Gastrocnemius medialis (tissue), 4 donors: Measurements from ENCODE around the gene PPP6C. TPM values are rescaled to one million over a fixed set of nuclear protein-coding genes. Genes with fewer than 3 reads are reported as not detected.
A peak's percentile ranks its signal among the peaks of the same experiment; 100 is the strongest.

Experiments
- ATAC-seq, 2 donors: fragments of 150-250 bp; one replicate each; pipeline ENCODE4 v1.9.1; 2016
- DNase-seq, 2 donors: peaks; one replicate each; pipeline ENCODE4 v3.0.0-alpha.2; 2019
- H3K27ac ChIP-seq, 4 donors: fragments of 200-600 bp; sonication (generic); 1 replicate in 1 of 4; 2 replicates in 3 of 4; pipeline ENCODE4 v1.5.1; 2016 to 2018; ENCODE audit warnings: mild to moderate bottlenecking in 2 of 4, moderate library complexity in 1 of 4
- H3K27me3 ChIP-seq, 3 donors: fragments of 200-600 bp; sonication (generic) in 2 of 3; 1 replicate in 1 of 3; 2 replicates in 2 of 3; pipeline versions ENCODE4 v1.5.1 to v1.6.0; 2016 to 2019; ENCODE audit warnings: mild to moderate bottlenecking in 1 of 3, moderate library complexity in 1 of 3
- H3K36me3 ChIP-seq, 2 donors: fragments of 200-600 bp; sonication (generic) in 1 of 2; one replicate each; pipeline ENCODE4 v1.5.1; 2017 to 2018
- H3K4me1 ChIP-seq, 2 donors: fragments of 200-600 bp; sonication (generic) in 1 of 2; one replicate each; pipeline ENCODE4 v1.5.1; 2016 to 2017; ENCODE audit warnings: mild to moderate bottlenecking in 2 of 2
- H3K4me3 ChIP-seq, 4 donors: fragments of 200-600 bp; sonication (generic) in 3 of 4; 1 replicate in 1 of 4; 2 replicates in 3 of 4; pipeline ENCODE4 v1.5.1; 2016 to 2019; ENCODE audit warnings: mild to moderate bottlenecking in 2 of 4
- H3K9me3 ChIP-seq, 3 donors: fragments of 200-600 bp; sonication (generic) in 2 of 3; 1 replicate in 1 of 3; 2 replicates in 2 of 3; pipeline ENCODE4 v1.5.1; 2016 to 2019
- POLR2A ChIP-seq, 2 donors: fragments of 450-650 bp; IDR thresholded peaks; one replicate each; pipeline ENCODE4 v1.6.1; 2017; ENCODE audit warnings: antibody characterized with exemption in 2 of 2, mild to moderate bottlenecking in 2 of 2, moderate library complexity in 2 of 2
- in situ Hi-C, 4 donors: fragments of 200-750 bp; cut with MboI; loops; one replicate each; pipeline versions ENCODE4 v1.15.0 to v1.8.0; 2017; ENCODE audit warnings: low sequenced_read_pairs in 4 of 4
- intact Hi-C: fragments of 100-400 bp; cut with DNase I; formaldehyde crosslinking; loops from one replicate; pipeline ENCODE4 v1.15.1; 2023; ENCODE audit warnings: low total_unique reads
- total RNA-seq, 4 donors: library from RNA; depleted of rRNA; stranded (reverse); fragments of >200 nt; gene quantifications; one replicate each; pipeline versions ENCODE4 v1.1.0 to v1.2.3, GENCODE V29; 2016
- TF ChIP-seq, protein P1 (sequence below), 5 experiments: fragments of 450-650 bp in 3 of 5; fragments of 200-600 bp in 2 of 5; sonication (generic) in 2 of 5; IDR thresholded peaks in 4 of 5; conservative IDR thresholded peaks in 1 of 5; 1 replicate in 4 of 5; 2 replicates in 1 of 5; pipeline ENCODE4 v1.5.1; 2016 to 2019; ENCODE audit warnings: antibody characterized with exemption in 5 of 5, mild to moderate bottlenecking in 3 of 5, moderate library complexity in 3 of 5

PPP6C gene
- total RNA-seq, 4 donors from 2014 or later: 49.4 to 80.6 (median 73.6) TPM

DNA sequence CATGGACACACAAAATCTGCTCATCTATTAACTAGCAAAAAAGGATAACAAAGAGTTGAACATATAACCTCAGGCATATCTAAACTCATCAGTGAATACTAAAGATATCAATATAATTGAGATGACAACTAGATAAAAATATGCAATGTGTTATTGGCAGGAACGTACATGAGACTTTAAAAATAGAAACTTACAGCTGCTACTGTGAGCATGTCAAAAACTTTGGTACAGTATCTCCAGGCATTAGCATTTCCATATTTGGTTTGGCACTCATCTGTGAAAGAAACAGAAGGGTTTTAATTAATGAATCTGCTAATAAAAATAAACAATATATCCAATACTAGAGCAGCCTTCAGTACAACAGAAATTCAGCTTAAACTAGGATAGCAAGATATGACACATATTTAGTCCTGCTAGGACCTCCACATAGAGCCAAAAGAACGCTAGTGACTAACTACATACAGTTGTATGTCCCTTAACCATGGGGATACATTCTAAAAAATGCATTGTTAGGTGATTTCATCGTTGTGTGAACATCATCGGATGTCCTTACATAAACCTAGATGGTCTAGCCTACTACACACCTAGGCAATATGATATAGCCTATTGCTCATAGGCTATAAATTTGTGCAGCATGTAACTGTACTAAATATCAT is 35.8 kb downstream of the PPP6C start:
- peak overlapping the region; percentile 13 to 26 (median 18) for H3K27ac ChIP-seq
- peak in 1 of 2 donors; percentile 43 for ATAC-seq
- in situ Hi-C loops: no loop called here

DNA sequence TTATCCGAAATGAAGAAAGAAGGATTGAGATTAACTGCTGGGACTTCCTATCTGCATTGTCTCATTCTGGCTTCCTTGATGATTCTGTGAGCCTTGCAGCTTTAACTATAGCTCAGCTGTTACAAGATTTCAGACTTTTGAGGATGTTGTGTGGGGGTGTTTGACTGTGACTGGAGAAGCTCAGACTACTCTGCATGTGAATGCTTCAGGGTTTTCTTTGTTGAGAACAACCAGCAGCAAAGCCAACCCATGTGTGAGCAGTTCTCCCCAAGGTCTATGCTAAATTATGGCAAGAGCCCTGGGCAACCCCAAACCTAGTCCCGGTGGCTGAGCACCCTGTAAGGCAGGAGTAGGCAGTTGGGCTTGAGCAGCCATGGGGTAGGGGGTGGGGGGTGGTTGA is 37.9 kb downstream of the PPP6C start:
- Histone ChIP-seq H3K36me3 (peaks cover 0 to 52% of the 10 kb centered on the region in 2 donors), H3K27ac (no peak overlapping the region), H3K27me3 (no peaks in the 10 kb centered on the region), H3K4me3 (no peak overlapping the region), H3K4me1 (peaks cover 12 to 14% of the 10 kb centered on the region in 2 donors), H3K9me3 (no peaks in the 10 kb centered on the region)
- DNase-seq (no peak), ATAC-seq (no peak)
- in situ Hi-C loops: no loop called here
- intact Hi-C loops: no loop called here
- TF ChIP-seq POLR2A (IDR thresholded peaks at IDR 0.05): no peak
- TF ChIP-seq, protein P1, sequence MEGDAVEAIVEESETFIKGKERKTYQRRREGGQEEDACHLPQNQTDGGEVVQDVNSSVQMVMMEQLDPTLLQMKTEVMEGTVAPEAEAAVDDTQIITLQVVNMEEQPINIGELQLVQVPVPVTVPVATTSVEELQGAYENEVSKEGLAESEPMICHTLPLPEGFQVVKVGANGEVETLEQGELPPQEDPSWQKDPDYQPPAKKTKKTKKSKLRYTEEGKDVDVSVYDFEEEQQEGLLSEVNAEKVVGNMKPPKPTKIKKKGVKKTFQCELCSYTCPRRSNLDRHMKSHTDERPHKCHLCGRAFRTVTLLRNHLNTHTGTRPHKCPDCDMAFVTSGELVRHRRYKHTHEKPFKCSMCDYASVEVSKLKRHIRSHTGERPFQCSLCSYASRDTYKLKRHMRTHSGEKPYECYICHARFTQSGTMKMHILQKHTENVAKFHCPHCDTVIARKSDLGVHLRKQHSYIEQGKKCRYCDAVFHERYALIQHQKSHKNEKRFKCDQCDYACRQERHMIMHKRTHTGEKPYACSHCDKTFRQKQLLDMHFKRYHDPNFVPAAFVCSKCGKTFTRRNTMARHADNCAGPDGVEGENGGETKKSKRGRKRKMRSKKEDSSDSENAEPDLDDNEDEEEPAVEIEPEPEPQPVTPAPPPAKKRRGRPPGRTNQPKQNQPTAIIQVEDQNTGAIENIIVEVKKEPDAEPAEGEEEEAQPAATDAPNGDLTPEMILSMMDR (IDR thresholded peaks at IDR 0.05 in 4 of 5, conservative IDR thresholded peaks at IDR 0.05 in 1 of 5): no peak

More for the DNA sequence above, 35.8 kb downstream of the PPP6C start:
- Histone ChIP-seq H3K9me3 (no peaks in the 10 kb centered on the region), H3K27me3 (no peaks in the 10 kb centered on the region), H3K4me1 (peaks cover 12 to 14% of the 10 kb centered on the region in 2 donors), H3K4me3 (no peak overlapping the region), H3K36me3 (peaks cover 0 to 48% of the 10 kb centered on the region in 2 donors)
- intact Hi-C loops: no loop called here
- TF ChIP-seq, protein P1 (IDR thresholded peaks at IDR 0.05 in 4 of 5, conservative IDR thresholded peaks at IDR 0.05 in 1 of 5): no peak
- TF ChIP-seq POLR2A (IDR thresholded peaks at IDR 0.05): no peak
- no peak for DNase-seq

DNA sequence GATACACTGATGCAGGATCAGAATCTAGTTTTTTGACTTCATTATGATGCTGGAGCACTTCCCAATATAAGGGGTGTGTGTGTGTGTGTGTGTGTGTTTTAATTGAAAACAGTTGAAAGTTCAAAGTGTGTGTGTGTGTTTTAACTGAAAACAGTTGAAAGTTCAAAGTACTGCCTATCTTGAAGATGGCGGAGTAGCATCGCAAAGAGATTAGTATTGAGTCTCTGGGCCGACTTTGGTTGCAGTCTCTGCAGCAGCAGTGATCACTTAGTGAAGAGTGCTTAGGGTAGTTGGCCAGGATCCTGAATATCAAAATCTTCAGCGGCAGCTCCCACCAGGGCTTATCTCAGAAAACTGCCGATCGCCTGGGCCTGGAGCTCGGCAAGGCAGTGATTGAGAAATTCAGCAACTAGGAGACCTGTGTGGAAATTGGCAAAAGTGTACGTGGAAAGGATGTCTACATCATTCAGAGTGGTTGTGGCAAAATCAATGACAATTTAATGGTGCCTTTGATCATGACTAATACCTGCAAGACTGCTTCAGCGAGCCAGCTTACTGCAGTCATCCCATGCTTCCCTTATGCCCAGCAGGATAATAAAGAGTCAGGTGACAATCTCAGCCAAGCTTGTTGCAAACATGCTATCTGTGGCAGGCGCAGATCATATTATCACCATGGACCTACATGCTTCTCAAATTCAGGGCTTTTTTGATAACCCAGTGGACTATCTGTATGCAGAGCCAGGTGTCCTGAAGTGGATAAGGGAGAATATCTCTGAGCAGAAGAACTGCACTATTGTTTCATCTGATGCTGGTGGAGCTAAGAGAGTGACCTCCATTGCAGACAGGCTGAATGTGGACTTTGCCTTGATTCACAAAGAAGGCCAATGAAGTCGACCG is 39.0 kb downstream of the PPP6C start:
- no peaks in the 10 kb centered on the region for H3K27me3 ChIP-seq
- no peak overlapping the region for H3K27ac ChIP-seq
- peaks cover 0 to 52% of the 10 kb centered on the region in 2 donors for H3K36me3 ChIP-seq
- H3K9me3 ChIP-seq: no peaks in the 10 kb centered on the region
- DNase-seq (no peak), ATAC-seq (no peak)
- intact Hi-C loops (no loop called here), in situ Hi-C loops (no loop called here)
- no peak overlapping the region for H3K4me3 ChIP-seq
- peaks cover 12 to 15% of the 10 kb centered on the region in 2 donors for H3K4me1 ChIP-seq
- TF ChIP-seq, protein P1 (IDR thresholded peaks at IDR 0.05 in 4 of 5, conservative IDR thresholded peaks at IDR 0.05 in 1 of 5): no peak
- TF ChIP-seq POLR2A (IDR thresholded peaks at IDR 0.05): no peak

DNA sequence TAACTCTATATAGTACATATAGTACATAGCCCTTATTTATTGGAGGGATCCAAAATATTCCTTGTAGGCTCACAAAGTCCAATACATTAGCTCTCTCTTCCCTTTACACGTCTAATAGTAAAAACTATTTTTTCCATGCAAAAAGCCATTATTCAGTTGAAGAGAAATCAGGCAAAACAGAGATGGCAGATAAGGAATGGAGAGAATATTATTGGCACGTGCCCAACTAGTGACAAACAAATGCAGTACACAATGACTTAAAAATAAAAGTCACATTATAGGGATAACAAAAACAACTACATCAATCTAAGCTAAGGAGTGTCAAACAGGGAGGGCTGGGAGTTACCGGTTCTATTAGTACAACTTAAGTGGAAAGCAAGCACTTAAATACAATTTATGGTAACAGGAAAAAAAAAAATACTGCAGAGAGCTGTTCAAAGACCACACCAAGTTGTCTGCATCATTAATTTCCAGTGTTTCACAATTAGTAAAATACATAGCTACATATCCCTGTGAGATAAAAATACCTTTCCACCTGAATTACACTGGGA is 42.1 kb downstream of the PPP6C start:
- in situ Hi-C loops: loop anchor here (10.0 to 25.0 kb wide), 3 partner anchors 203 to 385 kb away; partner anchors contain the start of genes GOLGA1 (in 3 of the 4) and NR6A1 (in 2 of the 4)
- Histone ChIP-seq H3K27ac (no peak overlapping the region), H3K4me1 (peaks cover 8 to 12% of the 10 kb centered on the region in 2 donors), H3K27me3 (no peaks in the 10 kb centered on the region), H3K36me3 (peaks cover 0 to 40% of the 10 kb centered on the region in 2 donors), H3K4me3 (no peak overlapping the region), H3K9me3 (no peaks in the 10 kb centered on the region)
- intact Hi-C loops: no loop called here
- ATAC-seq (no peak), DNase-seq (no peak)
- no peak for TF ChIP-seq POLR2A (IDR thresholded peaks at IDR 0.05)
- TF ChIP-seq, protein P1 (IDR thresholded peaks at IDR 0.05 in 4 of 5, conservative IDR thresholded peaks at IDR 0.05 in 1 of 5): no peak
